Astrocyte of the cerebellum (primary cell): ENCODE measurements around the gene KRTAP6-2.

Experiments used
- DNase-seq: peaks from one replicate; pipeline ENCODE4 v3.0.0-alpha.2; 2011; ENCODE audit warnings: low read depth
- H3K4me3 ChIP-seq: 2 replicates; pipeline ENCODE4 v1.5.1; 2011; ENCODE audit warnings: mild to moderate bottlenecking, low read depth, low read length, moderate library complexity
- CTCF ChIP-seq: IDR thresholded peaks from 2 replicates; pipeline ENCODE4 v1.5.1; 2012; ENCODE audit warnings: low read length, low read depth, moderate library complexity, mild to moderate bottlenecking; ENCODE audit errors: missing control alignments
- in situ Hi-C: cut with HindIII; loops from 2 replicates; pipeline ENCODE4 v1.10.0; 2017; ENCODE audit warnings: low sequenced_read_pairs

Gene KRTAP6-2

GRCh38 chr21:30563072-30563471, 35.6 kb downstream of the KRTAP6-2 start:
- DNase-seq = no peak
- H3K4me3 ChIP-seq = no peak overlapping the region
- in situ Hi-C loops = no loop called here
- no peak for TF ChIP-seq CTCF

- no peak for TF ChIP-seq CTCF
- no peak overlapping the region for H3K4me3 ChIP-seq
- DNase-seq = no peak
- in situ Hi-C loops = no loop called here
These were observed 36.7 kb downstream of the KRTAP6-2 start for GRCh38 chr21:30561957-30562356.

- no peak for TF ChIP-seq CTCF
- in situ Hi-C loops = no loop called here
- no peak for DNase-seq
These were observed 37.3 kb downstream of the KRTAP6-2 start, which contains the start of gene KRTAP19-7 for GRCh38 chr21:30561264-30561895. Gene KRTAP19-7, minus strand, starts transcription at chr21:30561314. Its CDS starts 25 bp downstream, at chr21:30561289.

GRCh38 chr21:30555095-30555494, 43.6 kb downstream of the KRTAP6-2 start:
- in situ Hi-C loops = no loop called here
- no peak for TF ChIP-seq CTCF
- no peak for DNase-seq
- H3K4me3 ChIP-seq = no peak overlapping the region

More at GRCh38 chr21:30561264-30561895, 37.3 kb downstream of the KRTAP6-2 start, which contains the start of gene KRTAP19-7:
- H3K4me3 ChIP-seq = no peak within 1 kb of the TSS

GRCh38 chr21:30552782-30553181, 45.9 kb downstream of the KRTAP6-2 start:
- H3K4me3 ChIP-seq = no peak overlapping the region
- TF ChIP-seq CTCF = no peak
- DNase-seq = no peak
- in situ Hi-C loops = no loop called here
